Measurements from ENCODE around the gene AMMECR1.
"Not testable (repeated sequence)": the region's sequence is repeated elsewhere in the genome, so short reads cannot be mapped to it uniquely, and the experiment has no call there.

The AMMECR1 gene

GRCh38 chrX:110257889-110258288 lies 60.0 kb downstream of the AMMECR1 start:
- DNase-seq (ENCODE audit: low spot score), result no peak

- DNase-seq (ENCODE audit: low spot score), result no peak
Measured at GRCh38 chrX:110252711-110253110, 65.2 kb downstream of the AMMECR1 start.

GRCh38 chrX:110251961-110252360 lies 65.9 kb downstream of the AMMECR1 start:
- DNase-seq (ENCODE audit: low spot score), result no peak

- no peak for DNase-seq (ENCODE audit: low spot score)
Measured at GRCh38 chrX:110251526-110251925, 66.4 kb downstream of the AMMECR1 start.

- DNase-seq (ENCODE audit: low spot score), result no peak
Measured at GRCh38 chrX:110250847-110251246, 67.0 kb downstream of the AMMECR1 start.

DNA sequence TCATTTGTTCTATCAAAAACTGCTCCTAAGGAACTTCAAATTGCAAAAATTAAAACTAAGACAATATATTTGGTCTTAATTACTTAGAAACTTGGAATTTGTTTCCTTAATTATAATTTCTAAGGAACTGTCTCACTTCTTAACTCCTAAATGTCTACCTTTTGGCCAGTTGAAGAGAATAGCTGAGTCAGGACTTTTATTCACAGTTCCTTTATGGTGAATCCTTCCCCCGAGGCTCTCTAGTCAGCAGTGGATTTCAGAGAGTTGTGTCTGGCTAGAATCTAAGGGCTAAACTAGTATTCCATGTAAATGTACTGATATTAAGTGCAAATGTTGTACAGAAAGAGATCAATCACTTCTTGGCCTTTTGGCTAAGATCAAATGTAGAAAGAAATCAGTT lies 69.3 kb downstream of the AMMECR1 start:
- DNase-seq (ENCODE audit: low spot score), result no peak

DNA sequence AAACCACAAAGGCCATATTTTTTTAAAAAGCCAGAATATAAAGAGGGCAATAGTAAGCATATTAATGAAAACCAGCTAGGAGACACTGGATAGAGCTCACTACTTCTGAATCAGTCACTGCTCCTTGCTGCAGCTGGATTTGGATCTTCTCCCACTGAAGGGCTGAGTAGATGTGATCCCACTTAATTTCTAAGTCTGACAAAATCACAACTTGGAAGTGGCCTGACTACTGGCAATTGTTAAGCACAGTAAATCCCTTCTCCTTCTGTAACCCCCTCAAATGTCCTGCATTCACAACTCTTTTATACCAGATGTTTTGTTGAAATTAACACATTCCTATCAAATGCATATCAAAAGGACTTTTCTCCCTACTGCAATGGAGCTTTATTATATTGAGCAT lies 72.9 kb downstream of the AMMECR1 start:
- DNase-seq (ENCODE audit: low spot score), result no peak

- no peak for DNase-seq (ENCODE audit: low spot score)
Measured at GRCh38 chrX:110242371-110242770, 75.5 kb downstream of the AMMECR1 start.

DNA sequence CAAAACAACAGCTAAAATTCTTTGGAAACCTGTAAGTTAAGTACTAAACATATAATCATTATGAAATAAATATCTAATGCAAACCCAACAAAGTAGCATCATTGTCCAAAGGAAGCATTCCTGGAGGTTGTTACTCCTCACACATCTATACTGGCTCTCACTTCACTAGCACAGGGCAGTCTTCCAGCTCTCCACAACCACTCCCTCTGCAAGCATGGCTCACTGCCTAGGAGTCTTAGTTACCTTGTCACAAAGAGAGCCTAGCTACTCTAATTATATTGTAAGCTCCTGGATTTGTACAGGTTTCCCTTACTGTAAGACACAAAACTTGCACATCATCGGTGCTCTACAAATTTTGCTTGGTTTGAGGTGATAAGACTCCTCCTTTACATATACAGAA lies 76.1 kb downstream of the AMMECR1 start:
- no peak for DNase-seq (ENCODE audit: low spot score)

DNA sequence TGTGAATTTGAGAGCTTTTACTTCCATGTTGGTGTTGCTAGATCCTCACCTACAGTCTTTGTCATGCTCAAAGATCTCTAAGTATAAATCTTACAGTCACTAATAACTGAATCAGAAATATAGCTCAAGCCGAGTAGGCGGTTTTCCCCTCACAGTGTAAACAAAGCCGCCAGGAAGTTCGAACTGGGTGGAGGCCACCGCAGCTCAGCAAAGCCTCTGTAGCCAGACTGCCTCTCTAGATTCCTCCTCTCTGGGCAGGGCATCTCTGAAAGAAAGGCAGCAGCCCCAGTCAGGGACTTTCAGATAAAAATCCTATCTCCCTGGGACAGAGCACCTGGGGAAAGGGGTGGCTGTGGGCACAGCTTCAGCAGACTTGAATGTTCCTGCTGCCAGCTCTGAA lies 79.6 kb downstream of the AMMECR1 start:
- not testable (repeated sequence) for DNase-seq (ENCODE audit: low spot score)

DNA sequence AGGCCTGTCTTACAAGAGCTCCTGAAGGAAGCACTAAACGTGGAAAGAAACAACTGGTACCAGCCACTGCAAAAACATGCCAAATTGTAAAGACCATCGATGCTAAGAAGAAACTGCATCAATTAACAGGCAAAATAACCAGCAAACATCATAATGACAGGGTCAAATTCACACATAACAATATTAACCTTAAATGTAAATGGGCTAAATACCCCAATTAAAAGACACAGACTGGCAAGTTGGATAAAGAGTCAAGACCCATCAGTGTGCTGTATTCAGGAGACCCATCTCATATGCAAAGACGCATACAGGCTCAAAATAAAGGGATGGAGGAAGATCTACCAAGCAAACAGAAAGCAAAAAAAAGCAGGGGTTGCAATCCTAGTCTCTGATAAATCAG lies 86.4 kb downstream of the AMMECR1 start:
- not testable (repeated sequence) for DNase-seq (ENCODE audit: low spot score)

GRCh38 chrX:110229497-110230111 lies 88.3 kb downstream of the AMMECR1 start:
- not testable (repeated sequence) for DNase-seq (ENCODE audit: low spot score)

- DNase-seq (ENCODE audit: low spot score), result no peak
Measured at GRCh38 chrX:110228453-110228852, 89.4 kb downstream of the AMMECR1 start.

GRCh38 chrX:110226931-110227330 lies 91.0 kb downstream of the AMMECR1 start:
- no peak for DNase-seq (ENCODE audit: low spot score)

DNA sequence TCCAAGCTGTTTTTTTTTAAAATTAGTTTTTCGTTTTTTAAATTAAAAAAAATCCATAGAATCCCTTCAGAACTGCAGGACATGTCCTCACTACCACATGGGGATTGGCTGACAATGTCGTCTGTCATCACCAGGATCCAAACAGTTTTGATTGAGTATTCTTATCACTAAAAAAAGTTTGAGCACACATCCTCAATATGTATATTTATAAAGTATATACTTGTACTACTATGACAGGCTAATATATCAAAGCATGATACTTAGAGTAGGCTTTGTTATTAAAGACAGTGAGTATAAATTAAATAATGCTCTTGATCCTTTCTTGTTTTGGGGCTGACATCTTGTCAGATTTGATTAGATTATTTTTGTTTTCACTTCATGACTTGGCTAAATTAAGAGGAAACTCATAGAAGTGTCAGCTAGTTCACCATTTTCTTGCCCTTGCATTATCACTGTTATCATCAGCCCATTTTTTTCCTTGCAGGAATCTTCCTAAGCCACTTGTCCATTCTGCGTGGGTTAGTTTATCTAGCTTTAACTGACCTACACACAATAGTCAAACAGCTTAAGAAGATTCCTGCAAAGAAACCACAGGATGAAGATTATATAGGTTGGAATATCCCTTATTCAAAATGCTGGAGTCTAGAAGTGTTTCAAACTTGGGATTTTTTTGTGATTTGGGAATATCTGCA lies 92.8 kb downstream of the AMMECR1 start:
- DNase-seq (ENCODE audit: low spot score), result no peak

DNA sequence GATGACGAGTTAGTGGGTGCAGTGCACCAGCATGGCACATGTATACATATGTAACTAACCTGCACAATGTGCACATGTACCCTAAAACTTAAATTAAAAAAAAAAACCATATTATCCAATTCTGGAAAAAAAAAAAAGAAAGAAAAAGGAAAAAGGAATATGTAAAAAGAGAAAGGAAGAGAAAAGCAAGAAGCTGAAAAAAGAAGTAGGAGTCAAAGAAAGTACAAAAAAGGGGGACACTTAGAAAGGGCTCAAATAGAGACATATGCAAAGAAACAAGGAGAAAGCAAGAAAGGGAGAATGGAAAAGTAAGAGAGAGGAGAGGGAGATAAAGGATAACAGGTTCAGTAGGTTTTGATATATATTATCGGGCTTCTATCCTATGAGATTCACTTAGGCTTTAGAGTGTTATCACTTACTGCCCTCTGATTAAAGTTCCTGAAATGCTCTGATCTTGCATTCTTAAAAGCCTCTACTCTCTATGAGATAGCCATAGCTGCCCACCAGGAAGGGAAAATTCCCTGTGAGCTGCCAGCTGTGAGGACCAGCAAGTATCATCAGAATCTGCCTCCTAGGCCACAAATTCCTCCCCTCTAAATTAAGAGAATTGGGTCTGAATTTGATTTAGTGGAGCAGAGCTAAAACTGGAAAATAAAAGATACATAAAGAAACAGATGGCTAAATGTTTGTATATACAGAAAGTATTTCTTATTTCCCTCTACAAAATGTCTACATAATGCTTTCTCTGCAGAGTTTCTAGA lies 95.2 kb downstream of the AMMECR1 start:
- DNase-seq (ENCODE audit: low spot score), result no peak

DNA sequence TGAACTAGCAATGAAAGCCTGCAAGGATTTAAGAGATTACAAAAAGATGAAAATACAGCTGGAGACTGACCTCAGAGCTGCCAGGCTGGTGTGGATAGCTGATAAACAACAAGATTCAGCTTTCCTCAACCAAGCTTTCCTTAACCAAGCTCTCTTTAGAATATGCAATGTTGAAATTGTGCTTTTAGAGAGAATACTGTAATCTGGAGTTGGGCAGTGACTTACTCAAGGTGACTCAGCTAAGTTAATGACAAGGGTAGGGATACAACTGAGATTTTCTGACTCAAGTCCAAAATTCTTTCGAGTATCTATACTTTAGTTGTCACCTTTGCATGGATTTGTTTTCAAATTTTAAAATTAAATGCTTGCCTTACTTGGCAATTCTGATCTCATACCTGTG lies 98.0 kb downstream of the AMMECR1 start:
- DNase-seq (ENCODE audit: low spot score), result no peak

- DNase-seq (ENCODE audit: low spot score), result no peak
Measured at GRCh38 chrX:110218591-110218990, 99.3 kb downstream of the AMMECR1 start.

DNA sequence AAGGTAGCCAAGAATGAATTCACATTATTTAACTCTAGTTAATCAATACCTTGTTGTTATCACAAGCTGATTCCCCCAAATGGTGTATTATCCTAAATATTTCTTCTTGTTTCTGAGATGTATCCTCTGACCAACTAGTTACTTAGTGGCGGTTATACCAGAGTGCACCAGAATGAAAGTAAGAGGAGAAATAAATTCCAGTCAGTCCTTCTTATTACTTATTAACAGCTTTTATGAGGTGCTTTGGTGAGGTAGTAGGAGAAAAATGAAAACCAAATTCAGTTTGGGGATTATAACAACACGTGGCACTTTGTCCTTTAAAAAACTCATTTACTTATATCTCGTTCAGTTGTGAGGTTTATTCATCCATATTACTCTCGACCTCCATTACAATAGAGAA lies 101.9 kb downstream of the AMMECR1 start:
- DNase-seq (ENCODE audit: low spot score), result no peak

GRCh38 chrX:110215411-110215810 lies 102.5 kb downstream of the AMMECR1 start:
- DNase-seq (ENCODE audit: low spot score), result no peak

GRCh38 chrX:110214684-110215083 lies 103.2 kb downstream of the AMMECR1 start:
- no peak for DNase-seq (ENCODE audit: low spot score)

DNA sequence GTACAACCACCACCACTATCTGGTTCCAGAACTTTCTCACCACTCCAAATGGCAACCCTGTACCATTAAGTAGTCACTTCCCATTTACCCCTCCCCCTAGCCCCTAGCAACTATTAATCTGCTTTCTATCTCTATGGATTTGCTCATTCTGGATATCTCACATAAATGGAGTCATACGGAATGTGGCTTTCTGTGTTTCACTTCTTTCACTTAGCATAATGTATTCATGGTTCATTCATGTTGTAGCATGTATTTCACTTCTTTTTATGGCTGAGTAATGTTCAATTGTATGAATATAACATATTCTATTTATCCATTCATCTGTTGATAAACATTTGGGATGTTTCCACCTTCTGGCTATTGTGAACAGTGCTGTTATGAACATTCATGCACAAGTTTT lies 104.7 kb downstream of the AMMECR1 start:
- DNase-seq (ENCODE audit: low spot score), result no peak

DNA sequence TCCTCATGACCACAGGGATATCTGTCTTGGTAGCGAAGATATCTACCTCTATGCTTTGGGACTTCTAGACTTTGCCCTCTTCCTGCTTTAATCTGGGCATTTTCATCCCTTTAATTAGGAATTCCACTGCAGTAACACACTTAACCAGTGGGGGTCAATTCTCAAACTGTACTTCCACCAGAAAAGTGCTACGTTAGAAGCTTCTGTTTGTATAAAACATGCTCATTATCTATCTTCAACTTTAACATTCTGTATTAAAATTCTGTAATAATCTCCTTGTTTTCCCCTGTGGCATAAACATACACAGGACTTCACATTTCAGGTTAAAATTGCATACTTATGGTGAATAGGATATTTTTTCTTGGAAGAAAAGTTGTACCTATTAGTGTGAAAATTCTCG lies 105.6 kb downstream of the AMMECR1 start:
- no peak for DNase-seq (ENCODE audit: low spot score)

Data from hepatic stellate cell (primary cell).